Gastroesophageal sphincter (tissue), 3 donors: Measurements from ENCODE around the gene ZNF384.

Experiments used
- POLR2A ChIP-seq, 2 donors: fragments of 450-650 bp; IDR thresholded peaks; one replicate each; pipeline ENCODE4 v1.6.1; 2017; ENCODE audit warnings: antibody characterized with exemption in 2 of 2, mild to moderate bottlenecking in 2 of 2, moderate library complexity in 1 of 2
- POLR2AphosphoS5 ChIP-seq: sonication (generic); formaldehyde crosslinking; IDR thresholded peaks from one replicate; pipeline ENCODE4 v1.6.1; 2017; ENCODE audit warnings: antibody characterized with exemption
- TF ChIP-seq, protein P1 (sequence below), 4 experiments: fragments of 200-600 bp in 2 of 4; fragments of 450-650 bp in 2 of 4; sonication (generic) in 1 of 4; IDR thresholded peaks; one replicate each; pipeline ENCODE4 v1.5.1; 2017 to 2019; ENCODE audit warnings: antibody characterized with exemption in 4 of 4, mild to moderate bottlenecking in 2 of 4, moderate library complexity in 2 of 4

DNA sequence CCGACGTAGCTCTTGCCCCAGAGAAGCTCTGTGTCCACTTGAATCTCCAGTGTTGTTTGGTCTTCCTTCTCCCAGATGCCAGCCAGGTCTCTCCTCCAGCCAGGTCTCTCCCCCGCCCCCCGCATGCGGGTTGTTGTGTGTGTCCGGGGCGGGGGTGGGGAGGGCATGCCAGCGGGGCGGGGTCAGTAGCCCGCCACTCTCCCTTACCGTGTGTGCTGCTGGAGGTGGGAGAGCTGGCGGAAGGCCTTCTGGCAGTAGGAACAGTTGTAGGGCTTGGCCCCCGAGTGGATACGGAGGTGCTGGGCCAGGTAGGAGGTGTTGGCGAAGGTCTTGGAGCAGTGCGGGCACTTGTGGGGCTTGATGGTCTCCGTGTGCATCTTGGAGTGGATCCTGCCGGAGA, 17.0 kb downstream of the ZNF384 start:
- TF ChIP-seq, protein P1, sequence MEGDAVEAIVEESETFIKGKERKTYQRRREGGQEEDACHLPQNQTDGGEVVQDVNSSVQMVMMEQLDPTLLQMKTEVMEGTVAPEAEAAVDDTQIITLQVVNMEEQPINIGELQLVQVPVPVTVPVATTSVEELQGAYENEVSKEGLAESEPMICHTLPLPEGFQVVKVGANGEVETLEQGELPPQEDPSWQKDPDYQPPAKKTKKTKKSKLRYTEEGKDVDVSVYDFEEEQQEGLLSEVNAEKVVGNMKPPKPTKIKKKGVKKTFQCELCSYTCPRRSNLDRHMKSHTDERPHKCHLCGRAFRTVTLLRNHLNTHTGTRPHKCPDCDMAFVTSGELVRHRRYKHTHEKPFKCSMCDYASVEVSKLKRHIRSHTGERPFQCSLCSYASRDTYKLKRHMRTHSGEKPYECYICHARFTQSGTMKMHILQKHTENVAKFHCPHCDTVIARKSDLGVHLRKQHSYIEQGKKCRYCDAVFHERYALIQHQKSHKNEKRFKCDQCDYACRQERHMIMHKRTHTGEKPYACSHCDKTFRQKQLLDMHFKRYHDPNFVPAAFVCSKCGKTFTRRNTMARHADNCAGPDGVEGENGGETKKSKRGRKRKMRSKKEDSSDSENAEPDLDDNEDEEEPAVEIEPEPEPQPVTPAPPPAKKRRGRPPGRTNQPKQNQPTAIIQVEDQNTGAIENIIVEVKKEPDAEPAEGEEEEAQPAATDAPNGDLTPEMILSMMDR (IDR thresholded peaks at IDR 0.05): no peak
- TF ChIP-seq POLR2AphosphoS5: no peak
- no peak for TF ChIP-seq POLR2A (IDR thresholded peaks at IDR 0.05)
